ENCODE results near the gene PHF2.

The PHF2 gene

DNA sequence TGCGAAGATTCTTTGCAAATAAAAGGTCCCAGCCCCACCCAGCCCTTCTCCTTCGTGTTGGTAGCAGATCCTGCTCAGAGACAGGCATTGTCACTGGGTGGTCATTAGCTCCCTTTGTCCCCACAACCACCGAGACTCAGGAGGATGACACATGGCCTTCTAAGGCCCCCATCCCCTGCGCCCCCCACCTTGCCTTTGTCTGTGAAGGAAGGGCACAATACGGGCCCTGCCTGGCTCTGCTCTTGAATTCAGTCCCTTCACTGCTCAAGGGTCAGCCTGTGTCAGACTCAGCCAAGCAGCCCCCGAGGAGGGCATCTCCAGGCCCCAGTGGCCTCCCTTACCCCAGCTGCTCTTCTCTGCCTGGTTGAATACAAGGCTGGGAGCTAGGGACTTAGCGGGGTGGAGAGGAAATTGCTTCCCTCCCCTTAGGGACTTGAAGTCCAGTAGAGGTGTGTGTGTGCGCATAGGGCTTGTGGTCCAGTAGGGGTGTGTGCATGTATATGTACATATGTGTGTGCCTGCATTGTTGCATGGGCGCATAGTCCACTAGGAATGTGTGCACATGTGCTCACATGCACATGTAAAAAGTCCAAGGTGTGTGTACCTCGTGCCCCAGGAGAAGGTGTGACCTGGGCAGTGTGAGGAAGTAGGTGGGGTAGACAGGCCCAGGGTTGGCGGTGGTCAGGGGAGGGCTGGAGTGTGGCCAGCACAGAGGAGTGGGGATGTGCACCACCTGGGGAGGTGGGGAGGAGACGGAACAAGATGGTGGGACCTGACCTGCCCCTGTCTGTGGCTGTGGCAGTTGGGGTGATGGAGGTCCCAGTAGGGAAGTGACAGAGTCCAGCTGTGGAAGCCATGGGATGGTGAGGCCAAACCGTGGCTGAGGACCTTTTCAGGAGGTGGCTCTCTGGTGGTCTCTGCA lies 59.1 kb downstream of the PHF2 start:
- TF ChIP-seq, protein P1, sequence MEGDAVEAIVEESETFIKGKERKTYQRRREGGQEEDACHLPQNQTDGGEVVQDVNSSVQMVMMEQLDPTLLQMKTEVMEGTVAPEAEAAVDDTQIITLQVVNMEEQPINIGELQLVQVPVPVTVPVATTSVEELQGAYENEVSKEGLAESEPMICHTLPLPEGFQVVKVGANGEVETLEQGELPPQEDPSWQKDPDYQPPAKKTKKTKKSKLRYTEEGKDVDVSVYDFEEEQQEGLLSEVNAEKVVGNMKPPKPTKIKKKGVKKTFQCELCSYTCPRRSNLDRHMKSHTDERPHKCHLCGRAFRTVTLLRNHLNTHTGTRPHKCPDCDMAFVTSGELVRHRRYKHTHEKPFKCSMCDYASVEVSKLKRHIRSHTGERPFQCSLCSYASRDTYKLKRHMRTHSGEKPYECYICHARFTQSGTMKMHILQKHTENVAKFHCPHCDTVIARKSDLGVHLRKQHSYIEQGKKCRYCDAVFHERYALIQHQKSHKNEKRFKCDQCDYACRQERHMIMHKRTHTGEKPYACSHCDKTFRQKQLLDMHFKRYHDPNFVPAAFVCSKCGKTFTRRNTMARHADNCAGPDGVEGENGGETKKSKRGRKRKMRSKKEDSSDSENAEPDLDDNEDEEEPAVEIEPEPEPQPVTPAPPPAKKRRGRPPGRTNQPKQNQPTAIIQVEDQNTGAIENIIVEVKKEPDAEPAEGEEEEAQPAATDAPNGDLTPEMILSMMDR (IDR thresholded peaks at IDR 0.05; ENCODE audit: low read depth, low read length) = no peak
- Histone ChIP-seq H3K9me3 (ENCODE audit: severe bottlenecking) (peaks cover 12% of the 10 kb centered on the region), H3K4me3 (ENCODE audit: low read depth, low read length) (no peak overlapping the region), H3K27ac (no peak overlapping the region), H3K27me3 (ENCODE audit: insufficient read depth, low read depth, severe bottlenecking) (no peaks in the 10 kb centered on the region), H3K36me3 (peaks cover 34% of the 10 kb centered on the region)
- no peak for DNase-seq

DNA sequence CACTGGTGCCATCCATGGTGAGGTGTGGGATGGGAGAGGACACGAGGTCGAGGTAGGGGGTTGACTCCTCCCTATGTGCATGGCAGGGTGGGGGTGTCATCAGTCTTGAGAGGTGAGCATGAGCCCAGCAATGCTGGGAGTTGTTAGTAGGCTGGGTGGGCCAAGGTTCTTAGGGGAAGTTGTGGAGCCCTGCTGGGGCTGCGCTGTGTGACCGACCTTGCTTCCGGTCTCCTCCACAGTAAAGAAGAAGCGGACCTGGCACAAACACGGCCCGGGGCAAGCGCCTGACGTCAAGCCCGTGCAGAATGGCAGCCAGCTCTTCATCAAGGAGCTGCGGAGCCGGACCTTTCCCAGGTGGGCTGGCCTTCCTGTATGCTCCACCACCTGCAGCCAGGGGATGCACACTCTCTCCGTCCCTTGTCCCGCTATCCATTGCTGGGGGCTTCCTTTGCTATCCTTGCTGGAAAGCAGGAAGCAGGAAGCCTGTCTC lies 59.8 kb downstream of the PHF2 start:
- Histone ChIP-seq H3K27me3 (ENCODE audit: insufficient read depth, low read depth, severe bottlenecking) (no peaks in the 10 kb centered on the region), H3K27ac (no peak overlapping the region), H3K36me3 (peaks cover 34% of the 10 kb centered on the region), H3K4me3 (ENCODE audit: low read depth, low read length) (no peak overlapping the region), H3K9me3 (ENCODE audit: severe bottlenecking) (peaks cover 12% of the 10 kb centered on the region)
- no peak for DNase-seq
- TF ChIP-seq, protein P1 (IDR thresholded peaks at IDR 0.05; ENCODE audit: low read depth, low read length) = no peak

DNA sequence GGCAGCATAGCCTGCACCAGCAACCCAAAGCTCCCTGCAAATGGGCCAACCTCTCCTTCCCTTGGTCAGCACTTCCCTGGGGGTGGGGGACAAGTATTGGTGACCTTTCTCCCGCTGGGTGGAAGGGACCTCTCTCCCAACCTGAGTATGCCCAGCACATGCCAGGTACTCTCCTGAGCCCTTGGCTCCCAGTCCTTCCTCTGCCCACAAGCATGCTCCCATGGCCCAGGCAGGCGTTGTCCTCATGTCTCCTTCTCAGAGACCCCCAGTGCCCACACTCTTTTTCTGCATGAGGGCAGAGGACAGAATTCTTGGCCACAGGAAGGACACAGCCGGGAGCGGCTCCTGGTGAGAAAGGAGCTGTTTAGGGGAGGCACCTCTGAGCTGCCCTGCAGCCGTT lies 60.3 kb downstream of the PHF2 start:
- peaks cover 34% of the 10 kb centered on the region for H3K36me3 ChIP-seq
- no peaks in the 10 kb centered on the region for H3K27me3 ChIP-seq (ENCODE audit: insufficient read depth, low read depth, severe bottlenecking)
- H3K9me3 ChIP-seq (ENCODE audit: severe bottlenecking) = peaks cover 12% of the 10 kb centered on the region
- TF ChIP-seq, protein P1 (IDR thresholded peaks at IDR 0.05; ENCODE audit: low read depth, low read length) = no peak
- no peak for DNase-seq
- H3K4me3 ChIP-seq (ENCODE audit: low read depth, low read length) = no peak overlapping the region
- H3K27ac ChIP-seq = no peak overlapping the region

DNA sequence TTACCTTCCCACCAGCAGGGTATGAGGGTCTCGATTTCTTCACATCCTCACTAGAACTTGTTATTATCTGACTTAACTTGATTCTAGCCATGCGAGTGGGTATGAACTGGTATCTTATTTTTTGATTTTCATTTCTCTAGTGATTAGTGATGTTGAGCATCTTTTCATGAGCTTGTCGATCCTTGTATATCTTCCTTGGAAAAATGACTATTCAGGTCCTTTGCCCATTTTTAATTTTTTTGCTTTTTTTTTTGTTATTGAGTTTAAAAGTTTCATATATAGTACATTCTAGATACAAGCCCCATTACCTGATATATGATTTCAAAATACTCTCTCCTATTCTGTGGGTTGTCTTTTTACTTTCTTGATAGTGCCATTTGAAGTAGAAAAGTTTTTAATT lies 61.5 kb downstream of the PHF2 start:
- no peaks in the 10 kb centered on the region for H3K27me3 ChIP-seq (ENCODE audit: insufficient read depth, low read depth, severe bottlenecking)
- TF ChIP-seq, protein P1 (IDR thresholded peaks at IDR 0.05; ENCODE audit: low read depth, low read length) = no peak
- H3K4me3 ChIP-seq (ENCODE audit: low read depth, low read length) = no peak overlapping the region
- H3K9me3 ChIP-seq (ENCODE audit: severe bottlenecking) = peaks cover 12% of the 10 kb centered on the region
- H3K27ac ChIP-seq = no peak overlapping the region
- no peak for DNase-seq
- peaks cover 28% of the 10 kb centered on the region for H3K36me3 ChIP-seq

DNA sequence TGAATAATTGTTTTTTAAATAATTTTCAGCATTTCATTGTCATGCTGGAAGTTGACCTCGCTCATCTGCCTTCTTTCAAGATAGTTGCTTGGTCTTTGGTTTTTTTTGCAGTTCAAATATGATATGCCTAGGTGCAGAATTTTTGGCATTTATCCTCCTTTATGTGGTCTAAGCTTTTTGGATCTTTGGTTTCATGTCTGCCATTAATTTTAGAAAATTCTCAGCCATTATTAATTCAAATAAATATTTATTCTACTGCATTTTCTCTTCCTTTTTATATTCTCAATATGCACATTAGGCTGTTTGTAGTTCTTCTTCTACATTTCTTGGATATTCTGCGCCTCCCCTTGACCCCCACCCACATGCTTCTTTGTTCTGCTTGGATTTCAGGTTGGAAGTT lies 63.6 kb downstream of the PHF2 start:
- H3K9me3 ChIP-seq (ENCODE audit: severe bottlenecking) = peaks cover 12% of the 10 kb centered on the region
- no peaks in the 10 kb centered on the region for H3K27me3 ChIP-seq (ENCODE audit: insufficient read depth, low read depth, severe bottlenecking)
- TF ChIP-seq, protein P1 (IDR thresholded peaks at IDR 0.05; ENCODE audit: low read depth, low read length) = no peak
- peaks cover 27% of the 10 kb centered on the region for H3K36me3 ChIP-seq
- no peak overlapping the region for H3K4me3 ChIP-seq (ENCODE audit: low read depth, low read length)
- no peak for DNase-seq
- no peak overlapping the region for H3K27ac ChIP-seq

All from WERI-Rb-1 (cell line).